Measurements from ENCODE around the gene ZMYM2. TPM values are rescaled to one million over a fixed set of nuclear protein-coding genes. Genes with fewer than 3 reads are reported as not detected.

ZMYM2 gene
- polyA plus RNA-seq, 1 experiment = 11.6 TPM

- no peak for DNase-seq (ENCODE audit: low read depth)
- H3K4me3 ChIP-seq (ENCODE audit: low read depth, low read length) = no peak overlapping the region
- no peaks in the 10 kb centered on the region for H3K27me3 ChIP-seq (ENCODE audit: control insufficient read depth, insufficient read depth, low read length)
- peaks cover 1% of the 10 kb centered on the region for H3K36me3 ChIP-seq (ENCODE audit: control insufficient read depth, insufficient read depth, low read length)
- TF ChIP-seq CTCF (IDR thresholded peaks at IDR 0.05; ENCODE audit: insufficient read depth, low read depth, low read length) = no peak
- ChIA-PET CTCF (interaction anchor here (0.7 to 1.4 kb wide), 2 partner anchors 17 to 388 kb away, joined by 3 read pairs; no protein-coding TSS in a partner anchor), POLR2A (no interaction called here)
Observed at GRCh38 chr13:19982447-19983043, 24.0 kb downstream of the ZMYM2 start.

GRCh38 chr13:19984430-19985218 is 26.1 kb downstream of the ZMYM2 start:
- ChIA-PET CTCF (interaction anchor here (1.0 to 5.2 kb wide), 20 partner anchors 8 to 186 kb away, joined by 3 to 35 read pairs (median 4); partner anchors contain the start of gene GJA3), POLR2A (no interaction called here)
- Histone ChIP-seq H3K36me3 (ENCODE audit: control insufficient read depth, insufficient read depth, low read length) (peaks cover 1% of the 10 kb centered on the region), H3K4me3 (ENCODE audit: low read depth, low read length) (no peak overlapping the region), H3K27me3 (ENCODE audit: control insufficient read depth, insufficient read depth, low read length) (no peaks in the 10 kb centered on the region)
- no peak for DNase-seq (ENCODE audit: low read depth)
- TF ChIP-seq CTCF (IDR thresholded peaks at IDR 0.05; ENCODE audit: insufficient read depth, low read depth, low read length) = peak; percentile 78

GRCh38 chr13:19985219-19985556 is 26.7 kb downstream of the ZMYM2 start:
- Histone ChIP-seq H3K4me3 (ENCODE audit: low read depth, low read length) (no peak overlapping the region), H3K27me3 (ENCODE audit: control insufficient read depth, insufficient read depth, low read length) (no peaks in the 10 kb centered on the region), H3K36me3 (ENCODE audit: control insufficient read depth, insufficient read depth, low read length) (peaks cover 1% of the 10 kb centered on the region)
- POLR2A ChIA-PET = interaction anchor here (0.7 kb wide), 1 partner anchor 1035 kb away, joined by 3 read pairs; no protein-coding TSS in a partner anchor
- no peak for TF ChIP-seq CTCF (IDR thresholded peaks at IDR 0.05; ENCODE audit: insufficient read depth, low read depth, low read length)
- no peak for DNase-seq (ENCODE audit: low read depth)
- CTCF ChIA-PET = interaction anchor here (1.0 to 5.2 kb wide), 18 partner anchors 9 to 186 kb away, joined by 3 to 35 read pairs (median 4); partner anchors contain the start of gene GJA3

GRCh38 chr13:19991531-19991930 is 33.0 kb downstream of the ZMYM2 start:
- TF ChIP-seq CTCF (IDR thresholded peaks at IDR 0.05; ENCODE audit: insufficient read depth, low read depth, low read length) = no peak
- peaks cover 6% of the 10 kb centered on the region for H3K36me3 ChIP-seq (ENCODE audit: control insufficient read depth, insufficient read depth, low read length)
- no peaks in the 10 kb centered on the region for H3K27me3 ChIP-seq (ENCODE audit: control insufficient read depth, insufficient read depth, low read length)
- CTCF ChIA-PET = no interaction called here
- DNase-seq (ENCODE audit: low read depth) = no peak
- POLR2A ChIA-PET = no interaction called here
- no peak overlapping the region for H3K4me3 ChIP-seq (ENCODE audit: low read depth, low read length)

- ChIA-PET POLR2A (no interaction called here), CTCF (no interaction called here)
- TF ChIP-seq CTCF (IDR thresholded peaks at IDR 0.05; ENCODE audit: insufficient read depth, low read depth, low read length) = no peak
- Histone ChIP-seq H3K36me3 (ENCODE audit: control insufficient read depth, insufficient read depth, low read length) (peaks cover 6% of the 10 kb centered on the region), H3K4me3 (ENCODE audit: low read depth, low read length) (no peak overlapping the region), H3K27me3 (ENCODE audit: control insufficient read depth, insufficient read depth, low read length) (no peaks in the 10 kb centered on the region)
- DNase-seq (ENCODE audit: low read depth) = no peak
Observed at GRCh38 chr13:19993024-19993423, 34.5 kb downstream of the ZMYM2 start.
